D721Med (cell line): Measurements from ENCODE around the gene CLN6.

Experiments
- DNase-seq: peaks from one replicate; pipeline ENCODE4 v3.0.0; 2011; ENCODE audit warnings: low spot score; ENCODE audit not compliant: insufficient read length
- FAIRE-seq: peaks from 2 replicates; lab custom pipeline; 2011; peaks lifted over from hg19 to GRCh38; lab: Jason Lieb, UNC
- TF ChIP-seq, protein P1 (sequence below): IDR thresholded peaks from 2 replicates; pipeline ENCODE4 v1.5.1; 2012; ENCODE audit warnings: mild to moderate bottlenecking, control low read depth; ENCODE audit not compliant: insufficient read depth; ENCODE audit errors: missing control alignments

Gene CLN6

DNA sequence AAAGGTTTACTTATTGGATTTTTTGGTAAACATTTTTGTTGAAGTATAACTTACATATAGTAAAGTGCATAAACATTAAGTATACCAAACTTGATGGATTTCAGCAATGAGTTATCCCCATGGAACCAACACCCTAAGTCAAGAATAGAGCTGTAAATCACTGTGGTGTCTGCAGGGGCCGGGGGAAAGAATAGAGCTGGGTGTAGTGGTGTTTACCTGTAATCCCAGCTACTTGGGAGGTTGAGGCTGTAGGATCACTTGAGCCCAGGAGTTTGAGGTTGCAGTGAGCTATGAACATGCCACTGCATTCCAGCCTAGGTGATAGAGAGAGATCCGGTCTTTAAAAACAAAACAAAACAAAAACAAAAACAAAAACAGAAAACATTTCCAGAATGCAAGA is 34.8 kb upstream of the CLN6 start:
- no peak for DNase-seq
- TF ChIP-seq, protein P1, sequence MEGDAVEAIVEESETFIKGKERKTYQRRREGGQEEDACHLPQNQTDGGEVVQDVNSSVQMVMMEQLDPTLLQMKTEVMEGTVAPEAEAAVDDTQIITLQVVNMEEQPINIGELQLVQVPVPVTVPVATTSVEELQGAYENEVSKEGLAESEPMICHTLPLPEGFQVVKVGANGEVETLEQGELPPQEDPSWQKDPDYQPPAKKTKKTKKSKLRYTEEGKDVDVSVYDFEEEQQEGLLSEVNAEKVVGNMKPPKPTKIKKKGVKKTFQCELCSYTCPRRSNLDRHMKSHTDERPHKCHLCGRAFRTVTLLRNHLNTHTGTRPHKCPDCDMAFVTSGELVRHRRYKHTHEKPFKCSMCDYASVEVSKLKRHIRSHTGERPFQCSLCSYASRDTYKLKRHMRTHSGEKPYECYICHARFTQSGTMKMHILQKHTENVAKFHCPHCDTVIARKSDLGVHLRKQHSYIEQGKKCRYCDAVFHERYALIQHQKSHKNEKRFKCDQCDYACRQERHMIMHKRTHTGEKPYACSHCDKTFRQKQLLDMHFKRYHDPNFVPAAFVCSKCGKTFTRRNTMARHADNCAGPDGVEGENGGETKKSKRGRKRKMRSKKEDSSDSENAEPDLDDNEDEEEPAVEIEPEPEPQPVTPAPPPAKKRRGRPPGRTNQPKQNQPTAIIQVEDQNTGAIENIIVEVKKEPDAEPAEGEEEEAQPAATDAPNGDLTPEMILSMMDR, result no peak
- no peak for FAIRE-seq

- TF ChIP-seq, protein P1, result no peak
- DNase-seq, result no peak
- no peak for FAIRE-seq
Measured at GRCh38 chr15:68262514-68263356, 33.2 kb upstream of the CLN6 start.

DNA sequence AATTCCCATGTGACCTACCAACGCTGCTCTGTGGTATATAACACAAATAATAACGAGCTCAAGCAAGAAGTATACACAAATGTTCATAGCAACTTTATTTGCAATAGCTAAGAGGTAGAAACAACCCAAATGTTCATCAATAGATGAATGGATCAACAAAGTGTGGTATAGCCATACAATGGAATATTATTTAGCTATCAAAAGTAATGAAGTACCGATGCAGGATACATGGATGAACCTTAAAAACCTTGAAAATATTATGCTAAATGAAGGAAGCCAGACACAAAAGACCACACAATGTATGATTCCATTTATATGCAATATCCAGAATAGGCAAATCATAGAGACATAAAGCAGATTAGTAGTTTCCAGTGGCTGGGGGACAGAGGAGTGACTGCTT is 32.5 kb upstream of the CLN6 start:
- TF ChIP-seq, protein P1, result no peak
- DNase-seq, result no peak
- no peak for FAIRE-seq

DNA sequence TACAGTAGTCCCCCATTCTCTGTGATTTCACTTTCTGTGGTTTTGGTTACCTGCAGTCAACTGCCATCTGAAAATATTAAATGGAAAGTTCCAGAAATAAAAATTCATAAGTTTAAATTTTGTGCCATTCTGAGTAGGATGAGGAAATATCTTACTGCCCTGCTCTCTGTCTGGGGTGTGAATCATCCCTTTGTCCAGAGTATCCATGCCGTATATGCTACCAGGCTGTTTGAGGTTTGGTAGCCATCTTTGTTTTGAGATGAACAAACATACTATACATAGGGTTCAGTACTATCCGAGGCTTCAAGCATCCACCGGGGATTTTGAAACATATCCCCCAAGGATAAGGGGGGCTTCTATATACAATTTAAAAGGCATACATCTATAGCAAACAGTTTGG is 31.7 kb upstream of the CLN6 start:
- TF ChIP-seq, protein P1, result no peak
- no peak for FAIRE-seq
- no peak for DNase-seq

- TF ChIP-seq, protein P1, result no peak
Measured at GRCh38 chr15:68259883-68260282, 30.4 kb upstream of the CLN6 start.

DNA sequence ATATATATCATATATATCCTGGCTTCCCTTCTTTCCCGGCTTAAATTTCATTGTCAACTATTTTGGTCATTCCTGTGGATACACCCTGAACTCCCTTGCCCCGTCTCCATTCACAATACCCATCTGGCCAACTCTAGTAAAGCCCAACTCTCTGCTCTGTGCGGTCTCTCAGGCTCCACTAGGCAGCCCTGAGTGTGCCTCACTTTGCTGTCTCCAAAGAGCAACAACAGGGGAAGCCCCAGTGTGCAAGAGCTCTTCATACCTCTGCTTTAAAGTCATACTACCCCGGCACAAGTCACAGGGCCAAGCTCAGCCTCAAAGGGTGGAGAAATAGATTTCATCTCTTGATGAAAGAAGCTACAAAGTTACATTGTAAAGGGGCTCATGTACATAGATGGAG is 29.2 kb upstream of the CLN6 start:
- TF ChIP-seq, protein P1, result no peak
- FAIRE-seq (no peak), DNase-seq (no peak)

More at GRCh38 chr15:68259883-68260282, 30.4 kb upstream of the CLN6 start:
- FAIRE-seq (no peak), DNase-seq (no peak)
